ENCODE results near the gene COX14. TPM values are rescaled to one million over a fixed set of nuclear protein-coding genes. Genes with fewer than 3 reads are reported as not detected.
"Not testable (repeated sequence)": the region's sequence is repeated elsewhere in the genome, so short reads cannot be mapped to it uniquely, and the experiment has no call there.

The COX14 gene
- total RNA-seq, 1 donor from 2014 or later, result 22.7 TPM

- peaks cover 88% of the 10 kb centered on the region for H3K79me2 ChIP-seq (ENCODE audit: low read depth)
- Mint-ChIP-seq H3K4me3 (no peak overlapping the region), H3K36me3 (peaks cover 1% of the 10 kb centered on the region), H3K27me3 (ENCODE audit: insufficient read depth, low read depth) (no peaks in the 10 kb centered on the region), H3K27ac (no peak overlapping the region), H3K9me3 (no peaks in the 10 kb centered on the region), H3K4me1 (no peaks in the 10 kb centered on the region)
- H3K9me3 ChIP-seq (ENCODE audit: low read depth), result no peaks in the 10 kb centered on the region
- no peaks in the 10 kb centered on the region for H3F3A ChIP-seq (ENCODE audit: low read depth)
- no peak overlapping the region for H3K4me3 ChIP-seq
- no peak for DNase-seq (ENCODE audit: low spot score)
- H3K9ac ChIP-seq, result no peak overlapping the region
- no peak overlapping the region for H3K27ac ChIP-seq
- H3K4me1 ChIP-seq, result no peaks in the 10 kb centered on the region
- H2AFZ ChIP-seq (replicated peaks), result no peak overlapping the region
- H3K36me3 ChIP-seq, result no peaks in the 10 kb centered on the region
- H3K27me3 ChIP-seq, result no peaks in the 10 kb centered on the region
- no peak overlapping the region for H3K4me2 ChIP-seq
- TF ChIP-seq EZH2phosphoT487 (IDR thresholded peaks at IDR 0.05), result no peak
- TF ChIP-seq CTCF (IDR thresholded peaks at IDR 0.05), result no peak
- peaks cover 34% of the 10 kb centered on the region for H4K20me1 ChIP-seq (ENCODE audit: low read depth)
Observed at GRCh38 chr12:50149311-50149710, 37.3 kb downstream of the COX14 start.

GRCh38 chr12:50151047-50151687, 39.1 kb downstream of the COX14 start:
- Mint-ChIP-seq H3K9me3 (no peaks in the 10 kb centered on the region), H3K4me1 (no peaks in the 10 kb centered on the region), H3K27me3 (ENCODE audit: insufficient read depth, low read depth) (no peaks in the 10 kb centered on the region), H3K36me3 (peaks cover 2% of the 10 kb centered on the region), H3K27ac (no peak overlapping the region), H3K4me3 (no peak overlapping the region)
- no peak overlapping the region for H2AFZ ChIP-seq (replicated peaks)
- H3K4me2 ChIP-seq, result no peak overlapping the region
- no peak overlapping the region for H3K9ac ChIP-seq
- peaks cover 85% of the 10 kb centered on the region for H3K79me2 ChIP-seq (ENCODE audit: low read depth)
- H4K20me1 ChIP-seq (ENCODE audit: low read depth), result peaks cover 39% of the 10 kb centered on the region
- no peaks in the 10 kb centered on the region for H3K4me1 ChIP-seq
- no peak for TF ChIP-seq EZH2phosphoT487 (IDR thresholded peaks at IDR 0.05)
- no peak for TF ChIP-seq CTCF (IDR thresholded peaks at IDR 0.05)
- TF ChIP-seq EZH2 (IDR thresholded peaks at IDR 0.05), result no peak
- no peak for DNase-seq (ENCODE audit: low spot score)
- H3K36me3 ChIP-seq, result no peaks in the 10 kb centered on the region
- no peaks in the 10 kb centered on the region for H3K9me3 ChIP-seq (ENCODE audit: low read depth)
- no peaks in the 10 kb centered on the region for H3F3A ChIP-seq (ENCODE audit: low read depth)
- peak overlapping the region; percentile 21 for H3K27ac ChIP-seq
- H3K4me3 ChIP-seq, result no peak overlapping the region
- no peaks in the 10 kb centered on the region for H3K27me3 ChIP-seq

DNA sequence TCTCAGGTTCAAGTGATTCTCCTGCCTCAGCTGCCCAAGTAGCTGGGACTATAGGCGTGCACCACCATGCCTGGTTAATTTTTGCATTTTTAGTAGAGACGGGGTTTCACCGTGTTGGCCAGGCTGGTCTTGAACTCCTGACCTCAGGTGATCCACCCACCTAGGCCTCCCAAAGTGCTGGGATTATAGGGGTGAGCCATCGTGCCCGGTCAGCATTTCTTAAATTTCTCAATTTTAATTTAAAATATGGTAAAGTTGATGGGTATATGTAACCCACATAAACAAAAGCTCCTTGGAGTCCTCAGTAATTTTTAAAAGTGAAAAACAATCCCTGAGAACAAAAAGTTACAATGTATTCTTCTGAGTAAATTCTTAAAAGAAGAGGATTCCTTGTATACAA, 42.9 kb downstream of the COX14 start:
- H3K36me3 Mint-ChIP-seq, result peaks cover 20% of the 10 kb centered on the region
- H3K27me3 Mint-ChIP-seq (ENCODE audit: insufficient read depth, low read depth); H3K4me1 Mint-ChIP-seq; H3K27ac ChIP-seq; H3K36me3 ChIP-seq; DNase-seq (ENCODE audit: low spot score); H3K27ac Mint-ChIP-seq; H3F3A ChIP-seq (ENCODE audit: low read depth); H3K4me3 Mint-ChIP-seq; H2AFZ ChIP-seq (replicated peaks); H3K9ac ChIP-seq; H3K9me3 ChIP-seq (ENCODE audit: low read depth); H3K4me3 ChIP-seq; H3K9me3 Mint-ChIP-seq; H3K27me3 ChIP-seq; H3K4me2 ChIP-seq; H3K4me1 ChIP-seq: not testable (repeated sequence)
- Histone ChIP-seq H3K79me2 (ENCODE audit: low read depth) (peaks cover 92% of the 10 kb centered on the region), H4K20me1 (ENCODE audit: low read depth) (peaks cover 26% of the 10 kb centered on the region)

GRCh38 chr12:50156641-50157040, 44.6 kb downstream of the COX14 start:
- Mint-ChIP-seq H3K4me3 (no peak overlapping the region), H3K9me3 (peaks cover 6% of the 10 kb centered on the region), H3K27me3 (ENCODE audit: insufficient read depth, low read depth) (no peaks in the 10 kb centered on the region), H3K36me3 (peaks cover 20% of the 10 kb centered on the region), H3K27ac (no peak overlapping the region), H3K4me1 (peaks cover 8% of the 10 kb centered on the region)
- no peak overlapping the region for H3K9ac ChIP-seq
- peaks cover 92% of the 10 kb centered on the region for H3K79me2 ChIP-seq (ENCODE audit: low read depth)
- no peaks in the 10 kb centered on the region for H3K36me3 ChIP-seq
- no peak overlapping the region for H3K27ac ChIP-seq
- H2AFZ ChIP-seq (replicated peaks), result no peak overlapping the region
- TF ChIP-seq EZH2 (IDR thresholded peaks at IDR 0.05), result no peak
- TF ChIP-seq EZH2phosphoT487 (IDR thresholded peaks at IDR 0.05), result no peak
- TF ChIP-seq CTCF (IDR thresholded peaks at IDR 0.05), result no peak
- no peak overlapping the region for H3K4me2 ChIP-seq
- no peaks in the 10 kb centered on the region for H3F3A ChIP-seq (ENCODE audit: low read depth)
- no peaks in the 10 kb centered on the region for H3K27me3 ChIP-seq
- no peak for DNase-seq (ENCODE audit: low spot score)
- H3K9me3 ChIP-seq (ENCODE audit: low read depth), result no peaks in the 10 kb centered on the region
- H3K4me3 ChIP-seq, result no peak overlapping the region
- no peaks in the 10 kb centered on the region for H3K4me1 ChIP-seq
- H4K20me1 ChIP-seq (ENCODE audit: low read depth), result peaks cover 27% of the 10 kb centered on the region

Measured in neural progenitor cell (in vitro differentiated cells).